ENCODE data around the gene PCSK6. TPM values are rescaled to one million over a fixed set of nuclear protein-coding genes. Genes with fewer than 3 reads are reported as not detected.

The PCSK6 gene
- total RNA-seq, 1 donor: 6.6 TPM

- Histone ChIP-seq H3K4me3 (ENCODE audit: low read length) (no peak overlapping the region), H3K27me3 (ENCODE audit: insufficient read depth, low read length) (no peaks in the 10 kb centered on the region), H3K9me3 (ENCODE audit: low read depth, low read length) (no peaks in the 10 kb centered on the region), H3K4me1 (ENCODE audit: insufficient read depth, low read length) (no peaks in the 10 kb centered on the region)
Observed at GRCh38 chr15:101326462-101327146, 162.9 kb downstream of the PCSK6 start.

- Histone ChIP-seq H3K9me3 (ENCODE audit: low read depth, low read length) (no peaks in the 10 kb centered on the region), H3K27me3 (ENCODE audit: insufficient read depth, low read length) (no peaks in the 10 kb centered on the region), H3K4me1 (ENCODE audit: insufficient read depth, low read length) (peaks cover 3% of the 10 kb centered on the region), H3K4me3 (ENCODE audit: low read length) (no peak overlapping the region)
Observed at GRCh38 chr15:101326026-101326315, 163.5 kb downstream of the PCSK6 start.

GRCh38 chr15:101325263-101326025 is 164.1 kb downstream of the PCSK6 start:
- Histone ChIP-seq H3K4me1 (ENCODE audit: insufficient read depth, low read length) (peaks cover 8% of the 10 kb centered on the region), H3K4me3 (ENCODE audit: low read length) (no peak overlapping the region), H3K9me3 (ENCODE audit: low read depth, low read length) (no peaks in the 10 kb centered on the region), H3K27me3 (ENCODE audit: insufficient read depth, low read length) (no peaks in the 10 kb centered on the region)

GRCh38 chr15:101324524-101325177 is 164.9 kb downstream of the PCSK6 start:
- H3K4me1 ChIP-seq (ENCODE audit: insufficient read depth, low read length): peaks cover 13% of the 10 kb centered on the region
- H3K27me3 ChIP-seq (ENCODE audit: insufficient read depth, low read length): no peaks in the 10 kb centered on the region
- H3K9me3 ChIP-seq (ENCODE audit: low read depth, low read length): no peaks in the 10 kb centered on the region
- H3K4me3 ChIP-seq (ENCODE audit: low read length): no peak overlapping the region

GRCh38 chr15:101323793-101324523 is 165.5 kb downstream of the PCSK6 start:
- no peaks in the 10 kb centered on the region for H3K27me3 ChIP-seq (ENCODE audit: insufficient read depth, low read length)
- H3K4me1 ChIP-seq (ENCODE audit: insufficient read depth, low read length): peaks cover 13% of the 10 kb centered on the region
- H3K9me3 ChIP-seq (ENCODE audit: low read depth, low read length): no peaks in the 10 kb centered on the region
- H3K4me3 ChIP-seq (ENCODE audit: low read length): no peak overlapping the region

- Histone ChIP-seq H3K9me3 (ENCODE audit: low read depth, low read length) (no peaks in the 10 kb centered on the region), H3K4me3 (ENCODE audit: low read length) (no peak overlapping the region), H3K4me1 (ENCODE audit: insufficient read depth, low read length) (peaks cover 13% of the 10 kb centered on the region), H3K27me3 (ENCODE audit: insufficient read depth, low read length) (no peaks in the 10 kb centered on the region)
Observed at GRCh38 chr15:101322854-101323477, 166.5 kb downstream of the PCSK6 start.

GRCh38 chr15:101322016-101322695 is 167.4 kb downstream of the PCSK6 start:
- Histone ChIP-seq H3K4me1 (ENCODE audit: insufficient read depth, low read length) (peaks cover 13% of the 10 kb centered on the region), H3K9me3 (ENCODE audit: low read depth, low read length) (no peaks in the 10 kb centered on the region), H3K4me3 (ENCODE audit: low read length) (no peak overlapping the region), H3K27me3 (ENCODE audit: insufficient read depth, low read length) (no peaks in the 10 kb centered on the region)

GRCh38 chr15:101320501-101321052 is 168.9 kb downstream of the PCSK6 start:
- H3K4me3 ChIP-seq (ENCODE audit: low read length): no peak overlapping the region
- H3K9me3 ChIP-seq (ENCODE audit: low read depth, low read length): no peaks in the 10 kb centered on the region
- peaks cover 13% of the 10 kb centered on the region for H3K4me1 ChIP-seq (ENCODE audit: insufficient read depth, low read length)
- no peaks in the 10 kb centered on the region for H3K27me3 ChIP-seq (ENCODE audit: insufficient read depth, low read length)

- H3K9me3 ChIP-seq (ENCODE audit: low read depth, low read length): no peaks in the 10 kb centered on the region
- H3K4me3 ChIP-seq (ENCODE audit: low read length): no peak overlapping the region
- peaks cover 13% of the 10 kb centered on the region for H3K4me1 ChIP-seq (ENCODE audit: insufficient read depth, low read length)
- no peaks in the 10 kb centered on the region for H3K27me3 ChIP-seq (ENCODE audit: insufficient read depth, low read length)
Observed at GRCh38 chr15:101318839-101319238, 170.7 kb downstream of the PCSK6 start.

- Histone ChIP-seq H3K27me3 (ENCODE audit: insufficient read depth, low read length) (no peaks in the 10 kb centered on the region), H3K9me3 (ENCODE audit: low read depth, low read length) (no peaks in the 10 kb centered on the region), H3K4me1 (ENCODE audit: insufficient read depth, low read length) (peaks cover 13% of the 10 kb centered on the region), H3K4me3 (ENCODE audit: low read length) (no peak overlapping the region)
Observed at GRCh38 chr15:101318147-101318819, 171.2 kb downstream of the PCSK6 start.

- Histone ChIP-seq H3K27me3 (ENCODE audit: insufficient read depth, low read length) (no peaks in the 10 kb centered on the region), H3K4me1 (ENCODE audit: insufficient read depth, low read length) (peaks cover 13% of the 10 kb centered on the region), H3K9me3 (ENCODE audit: low read depth, low read length) (no peaks in the 10 kb centered on the region), H3K4me3 (ENCODE audit: low read length) (no peak overlapping the region)
Observed at GRCh38 chr15:101317336-101317872, 172.1 kb downstream of the PCSK6 start.

GRCh38 chr15:101316529-101316928 is 173.0 kb downstream of the PCSK6 start:
- Histone ChIP-seq H3K27me3 (ENCODE audit: insufficient read depth, low read length) (no peaks in the 10 kb centered on the region), H3K4me3 (ENCODE audit: low read length) (no peak overlapping the region), H3K4me1 (ENCODE audit: insufficient read depth, low read length) (peaks cover 13% of the 10 kb centered on the region), H3K9me3 (ENCODE audit: low read depth, low read length) (no peaks in the 10 kb centered on the region)

- no peaks in the 10 kb centered on the region for H3K27me3 ChIP-seq (ENCODE audit: insufficient read depth, low read length)
- H3K9me3 ChIP-seq (ENCODE audit: low read depth, low read length): no peaks in the 10 kb centered on the region
- no peak overlapping the region for H3K4me3 ChIP-seq (ENCODE audit: low read length)
- peaks cover 8% of the 10 kb centered on the region for H3K4me1 ChIP-seq (ENCODE audit: insufficient read depth, low read length)
Observed at GRCh38 chr15:101315736-101316135, 173.8 kb downstream of the PCSK6 start.

All from mononuclear cell (primary cell).